Esophagus mucosa (tissue), 1 donor: ENCODE measurements around the gene PARVA. TPM values are rescaled to one million over a fixed set of nuclear protein-coding genes. Genes with fewer than 3 reads are reported as not detected.

ENCODE experiments used
- ATAC-seq: fragments of 200-7000 bp; cut with Tn5 transposase; one replicate; pipeline ENCODE4 v1.9.1; 2020
- total RNA-seq: library from RNA; stranded (reverse); gene quantifications from one replicate; pipeline ENCODE4 v1.2.4, GENCODE V29; 2023
- donor health status: DM: yes; HTN: yes; CAD: no.

Gene PARVA
- total RNA-seq, 1 donor from 2014 or later: 28.9 TPM

DNA sequence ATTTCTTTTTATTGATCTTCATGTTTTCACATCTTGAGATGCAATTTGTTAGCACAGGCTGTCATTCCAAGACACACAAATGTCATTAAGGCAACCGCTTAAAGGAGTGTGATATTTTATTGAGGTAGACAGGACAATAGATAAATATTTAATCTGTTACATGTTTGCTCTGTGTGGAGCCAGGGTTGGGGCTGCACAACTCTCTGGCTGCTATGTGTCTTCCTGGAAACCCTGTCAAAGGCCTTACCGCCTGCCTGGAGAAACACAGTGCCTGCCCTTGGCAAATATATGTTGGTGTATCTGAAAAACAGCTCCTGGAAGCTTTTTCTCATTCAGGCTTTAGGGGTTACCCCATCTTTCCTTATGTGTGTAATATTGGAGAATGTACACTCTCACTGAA lies 157.2 kb downstream of the PARVA start:
- ATAC-seq: no peak

DNA sequence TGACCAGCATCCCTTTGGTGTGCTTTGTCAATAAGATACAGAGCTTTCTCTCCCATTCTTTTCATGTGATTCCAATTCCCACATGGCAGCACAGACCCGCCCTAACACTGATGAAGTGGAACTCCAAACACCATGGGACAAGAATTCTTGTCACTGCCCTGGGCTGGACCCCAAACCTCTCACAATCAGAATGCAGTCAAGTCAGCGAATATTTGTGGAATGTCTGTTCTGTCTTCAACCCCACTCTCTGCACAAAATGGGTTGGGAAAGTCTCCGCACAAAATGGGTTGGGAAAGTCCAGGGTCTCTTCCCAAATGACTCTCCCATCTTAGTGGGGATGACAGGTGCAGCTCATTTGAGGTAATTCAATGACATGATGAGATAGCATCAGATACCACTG lies 157.9 kb downstream of the PARVA start:
- no peak for ATAC-seq

DNA sequence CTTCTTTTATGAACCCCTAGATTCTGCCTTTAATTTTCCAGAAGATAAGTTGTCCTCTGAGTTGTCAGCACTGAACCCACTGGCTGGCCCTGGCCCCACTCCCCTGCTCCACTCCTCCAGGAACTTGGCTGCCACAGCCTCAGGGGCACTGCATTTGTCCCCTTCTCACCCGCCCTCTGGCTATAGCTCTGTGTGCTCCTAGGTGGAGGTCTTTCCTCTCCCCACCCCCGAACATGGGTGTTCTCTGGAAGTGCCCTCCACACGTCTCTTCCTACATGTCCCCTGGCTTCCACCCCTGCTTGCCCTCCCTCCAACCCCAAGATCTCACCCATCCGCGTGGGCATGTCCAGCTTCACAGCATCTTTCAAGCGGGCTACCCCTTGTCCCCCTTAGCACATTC lies 159.2 kb downstream of the PARVA start:
- no peak for ATAC-seq

- no peak for ATAC-seq
These were observed 160.5 kb downstream of the PARVA start for GRCh38 chr11:12537778-12538401.

GRCh38 chr11:12538889-12539421 lies 161.6 kb downstream of the PARVA start:
- ATAC-seq: no peak

DNA sequence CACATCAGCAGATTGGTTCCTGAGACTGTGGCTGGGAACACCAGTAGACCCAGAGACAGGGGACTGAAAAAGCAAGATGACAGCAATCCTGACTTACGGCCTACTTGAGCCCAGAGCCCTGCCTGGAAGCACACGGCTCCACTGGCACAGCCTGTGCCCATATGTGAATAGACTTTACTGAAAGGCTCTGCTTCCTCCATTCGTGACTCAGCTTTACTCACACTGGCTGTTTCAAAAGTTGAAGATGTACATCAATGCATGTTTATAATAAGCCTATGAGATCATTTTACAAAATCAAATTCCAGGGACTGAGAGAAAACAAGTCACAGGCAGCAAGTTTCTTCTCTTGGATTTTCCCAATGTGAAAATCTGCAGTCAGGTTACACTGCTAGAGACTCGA lies 162.2 kb downstream of the PARVA start:
- ATAC-seq: peak; percentile 90

- no peak for ATAC-seq
These were observed 162.8 kb downstream of the PARVA start for GRCh38 chr11:12540075-12540680.

DNA sequence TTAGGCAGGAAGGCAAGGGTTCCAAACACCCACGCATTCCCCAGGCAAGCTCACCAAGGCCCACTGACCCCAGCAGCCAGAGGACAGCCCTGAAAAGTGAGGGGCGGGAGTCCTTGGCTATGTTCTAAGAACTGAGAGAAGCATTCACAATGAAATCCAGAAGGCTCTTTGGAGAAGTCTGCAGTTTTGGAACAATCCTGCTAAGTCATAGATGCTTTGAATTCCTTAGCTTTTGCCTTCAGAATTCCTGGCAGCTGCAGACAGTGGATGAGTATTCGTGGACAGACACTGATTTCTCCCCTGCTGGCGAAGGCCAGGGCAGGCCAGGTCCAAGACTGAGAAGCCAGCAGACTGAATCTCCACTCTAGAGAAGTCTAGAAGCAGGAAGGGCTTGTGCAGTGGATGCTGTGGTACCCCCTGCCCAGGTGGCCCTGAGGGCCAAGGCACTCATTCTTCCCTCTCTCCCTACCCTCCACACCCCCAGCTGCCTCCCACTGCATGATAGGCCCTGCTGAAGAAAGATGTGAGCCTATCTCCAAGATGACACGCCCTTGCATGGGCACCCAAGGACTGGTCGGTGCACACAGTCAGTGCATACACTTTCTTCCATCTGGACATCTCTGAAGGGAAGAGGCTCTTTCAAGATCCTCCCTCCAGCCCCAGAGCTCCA lies 163.7 kb downstream of the PARVA start:
- no peak for ATAC-seq

- no peak for ATAC-seq
These were observed 164.3 kb downstream of the PARVA start for GRCh38 chr11:12541583-12542151.

DNA sequence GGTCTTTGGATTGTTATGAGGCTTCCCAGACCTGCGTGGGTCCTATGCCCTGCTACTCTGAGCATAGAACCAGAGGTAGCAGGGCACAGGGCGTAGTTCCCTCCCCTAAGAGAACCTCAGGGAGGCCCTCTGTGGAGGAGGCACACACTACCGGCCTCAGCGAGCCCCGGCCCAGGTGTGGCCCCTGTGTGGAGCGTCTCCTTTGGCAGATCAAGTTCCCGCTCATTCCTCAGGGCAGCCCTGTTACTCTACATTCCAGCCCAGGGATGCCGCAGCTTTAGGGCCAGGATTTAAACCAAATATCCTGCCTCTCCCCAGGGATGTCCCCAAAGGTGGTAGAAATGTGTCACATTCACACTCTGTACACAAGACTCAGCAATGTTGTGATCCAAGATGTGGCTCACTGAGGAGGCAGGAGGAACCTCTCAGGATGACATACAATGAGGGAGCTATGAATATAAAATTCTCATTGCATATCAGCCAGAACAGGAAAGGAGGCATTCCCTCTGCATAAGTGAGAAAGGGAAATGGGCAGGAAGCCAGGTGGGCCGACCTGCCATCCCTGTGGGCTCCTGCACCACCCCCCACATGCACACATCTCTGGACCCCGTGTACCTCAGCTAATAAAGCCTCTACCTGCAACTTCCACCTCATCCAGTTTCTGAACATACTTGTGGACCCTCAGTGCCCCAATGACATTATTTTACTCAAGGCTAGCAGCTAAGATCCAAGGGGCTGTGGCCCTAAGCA lies 165.0 kb downstream of the PARVA start:
- ATAC-seq: no peak

DNA sequence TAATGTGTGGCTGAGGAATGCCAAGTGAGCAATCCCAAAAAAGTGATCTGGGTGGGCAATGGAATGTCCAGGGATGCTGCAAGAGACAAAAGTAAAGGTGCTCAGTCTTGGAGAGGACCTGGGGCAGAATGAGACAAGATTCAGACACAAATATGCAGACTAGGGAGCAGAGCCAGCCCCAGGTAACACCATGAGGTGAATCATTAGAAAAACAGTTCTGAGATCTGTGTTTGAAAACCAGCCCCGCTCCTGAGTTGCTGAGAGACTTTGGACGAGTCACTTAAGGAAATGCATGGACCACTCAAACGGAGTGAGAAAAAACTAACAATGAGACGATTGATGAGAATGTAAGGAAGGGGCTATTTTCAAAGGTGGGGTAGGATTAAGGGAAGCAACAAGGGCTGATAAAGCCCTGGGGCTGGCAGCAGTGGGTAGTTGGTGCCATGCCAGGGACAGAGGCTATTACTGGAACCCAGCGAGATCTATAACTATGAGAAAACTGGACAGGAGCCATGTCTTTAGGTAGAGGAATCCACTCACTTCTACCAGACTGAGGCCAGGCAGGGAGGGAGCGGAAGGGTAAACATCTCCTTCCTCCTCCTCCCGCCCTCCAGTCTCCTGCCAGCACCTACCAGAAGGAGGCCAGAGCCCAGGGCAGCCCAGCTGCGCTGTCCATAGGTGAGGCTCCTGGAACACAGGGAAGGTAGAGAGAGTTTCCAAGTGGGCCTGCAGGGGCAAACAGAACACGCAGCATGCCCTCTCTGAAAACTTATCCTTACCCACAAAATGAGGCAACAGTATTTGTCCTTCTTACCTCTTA lies 166.4 kb downstream of the PARVA start:
- ATAC-seq: no peak

DNA sequence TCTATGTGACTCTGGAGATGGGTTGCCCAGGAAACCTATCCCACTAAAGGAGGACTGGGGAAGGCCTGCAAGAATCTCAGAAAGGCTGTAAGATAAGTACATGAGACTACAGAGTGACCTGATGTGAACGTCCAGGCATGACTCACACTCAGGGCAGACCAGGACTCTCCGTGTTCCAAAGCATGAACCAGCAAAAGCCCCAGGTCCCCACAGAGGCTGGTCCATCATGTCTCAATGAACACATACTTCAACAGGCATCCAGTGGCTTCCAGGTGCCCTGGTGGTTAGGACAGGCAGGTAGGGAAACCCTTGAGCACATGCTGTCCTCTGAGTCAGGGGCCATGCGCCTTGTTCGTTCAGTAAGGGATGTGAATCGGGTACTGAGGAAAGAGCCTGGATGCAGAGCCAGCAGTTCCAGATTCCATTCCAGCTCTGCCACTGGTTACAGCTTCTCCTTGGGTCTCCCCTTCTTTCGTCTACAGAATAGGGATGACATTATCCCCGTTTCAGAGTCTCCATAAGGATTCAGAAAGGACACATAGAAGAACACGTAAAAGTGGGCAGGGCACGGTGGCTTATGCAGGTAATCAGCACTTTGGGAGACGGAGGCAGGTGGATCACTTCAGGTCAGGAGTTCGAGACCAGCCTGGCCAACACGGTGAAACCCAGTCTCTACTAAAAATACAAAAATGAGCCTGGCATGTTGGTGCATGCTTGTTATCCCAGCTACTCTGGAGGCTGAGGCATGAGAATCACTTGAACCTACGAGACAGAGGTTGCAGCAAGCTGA lies 167.8 kb downstream of the PARVA start:
- ATAC-seq: no peak

- no peak for ATAC-seq
These were observed 168.8 kb downstream of the PARVA start for GRCh38 chr11:12546122-12546521.

- ATAC-seq: no peak
These were observed 169.3 kb downstream of the PARVA start for GRCh38 chr11:12546660-12547059.

DNA sequence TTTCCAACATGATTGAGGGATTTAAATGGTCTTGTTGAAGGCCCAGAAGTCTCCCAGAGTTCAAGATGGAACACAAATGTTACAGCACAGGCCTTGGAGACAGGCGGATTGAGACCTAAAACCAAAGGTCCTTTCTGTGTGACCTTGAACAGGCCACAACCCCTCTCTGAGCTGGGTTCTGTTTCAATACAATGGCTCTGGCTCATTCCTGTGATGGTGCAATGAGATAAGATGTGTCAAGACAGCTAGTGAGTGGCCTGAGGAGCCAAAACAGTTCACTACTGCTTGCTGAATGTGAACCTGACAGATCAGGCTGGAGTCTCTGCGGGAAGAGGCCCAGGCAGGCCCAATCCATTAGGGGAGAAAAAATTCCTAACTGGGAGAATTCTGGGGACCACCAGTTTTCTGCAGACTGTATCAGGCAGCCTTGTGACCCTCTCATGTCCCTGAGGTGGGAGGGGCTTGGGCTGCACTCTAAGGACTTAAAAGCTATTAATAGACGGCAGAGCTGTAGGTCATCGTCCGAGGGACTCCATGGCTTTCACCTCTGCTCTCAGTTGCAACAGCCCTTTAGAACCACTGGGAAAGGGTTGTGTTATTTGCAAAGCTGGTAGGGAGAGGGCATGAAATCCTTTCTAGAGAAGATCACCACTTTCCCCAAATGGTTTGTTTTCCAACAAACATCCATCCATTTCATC lies 170.7 kb downstream of the PARVA start:
- no peak for ATAC-seq

DNA sequence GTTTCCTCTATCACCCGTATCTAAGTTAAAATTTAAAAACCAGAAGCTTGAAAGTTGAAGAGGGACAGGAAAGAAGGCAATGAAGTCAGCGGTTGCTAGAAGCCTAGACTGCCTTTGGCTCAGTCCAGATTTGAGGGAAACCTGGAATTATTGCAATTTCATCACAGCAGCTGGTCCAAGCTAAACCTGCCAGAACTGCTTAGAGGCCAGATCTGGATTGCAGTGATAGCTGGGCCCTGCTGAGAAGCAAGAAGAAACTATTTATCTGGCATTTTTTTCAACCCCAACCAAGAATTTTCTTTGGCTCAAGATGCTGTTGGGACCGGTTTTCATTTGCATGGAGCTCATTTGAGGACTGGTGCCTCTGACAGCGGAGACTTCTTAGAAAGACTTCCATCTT lies 175.3 kb downstream of the PARVA start:
- ATAC-seq: no peak

DNA sequence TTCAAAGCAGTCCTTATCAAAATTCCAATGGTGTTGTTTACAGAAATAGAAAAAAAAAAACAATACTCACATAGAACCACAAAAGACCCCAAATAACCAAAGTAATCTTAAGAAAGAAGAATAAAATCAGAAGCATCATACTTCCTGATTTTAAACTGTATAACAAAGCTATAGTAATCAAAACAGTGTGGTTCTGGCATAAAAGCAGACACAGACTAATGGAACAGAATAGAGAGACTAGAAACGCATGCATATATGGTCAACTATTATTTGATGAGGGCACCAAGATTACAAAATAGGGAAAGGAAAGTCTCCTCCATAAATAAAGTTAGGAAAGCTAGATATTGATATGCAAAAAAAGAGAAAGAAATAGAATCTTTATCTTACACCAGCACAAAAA lies 176.8 kb downstream of the PARVA start:
- ATAC-seq: no peak

GRCh38 chr11:12556155-12556554 lies 178.8 kb downstream of the PARVA start:
- no peak for ATAC-seq

- no peak for ATAC-seq
These were observed 179.5 kb downstream of the PARVA start for GRCh38 chr11:12556788-12557384.

GRCh38 chr11:12559011-12559410 lies 181.6 kb downstream of the PARVA start:
- ATAC-seq: no peak
